Activated naive CD8-positive, alpha-beta T cell treated with anti-CD3 and anti-CD28 coated beads, Interleukin-2, amount 10 ng/mL, durations not matched to agents 7 days and 5 days (primary cell): ENCODE results near the gene FIGNL2. TPM values are rescaled to one million over a fixed set of nuclear protein-coding genes. Genes with fewer than 3 reads are reported as not detected.

Source experiments
- ATAC-seq: fragments of 150-1000 bp; cut with Tn5 transposase; one replicate; pipeline ENCODE4 v1.10.0; 2021; ENCODE audit warnings: low read depth, moderate library complexity
- POLR2A ChIA-PET: fragments of 350-600 bp; sonication (Branson Sonifier 250); formaldehyde crosslinking; loops from one replicate; lab custom pipeline; 2021; ENCODE audit warnings: antibody characterized with exemption; lab: Charles Lee
- DNase-seq: peaks from one replicate; pipeline ENCODE4 v3.0.0; 2021
- H3K27ac Mint-ChIP-seq: one replicate; pipeline ENCODE4 v1.8.0; 2022; ENCODE audit warnings: mild to moderate bottlenecking, mixed read lengths
- H3K27me3 Mint-ChIP-seq: one replicate; pipeline ENCODE4 v1.8.0; 2022; ENCODE audit warnings: mild to moderate bottlenecking, moderate library complexity, mixed read lengths
- H3K36me3 Mint-ChIP-seq: one replicate; pipeline ENCODE4 v1.8.0; 2021; ENCODE audit warnings: mild to moderate bottlenecking, mixed read lengths
- H3K4me1 Mint-ChIP-seq: one replicate; pipeline ENCODE4 v1.8.0; 2021; ENCODE audit warnings: mixed read lengths
- H3K4me3 Mint-ChIP-seq: one replicate; pipeline ENCODE4 v1.8.0; 2022; ENCODE audit warnings: mild to moderate bottlenecking, moderate library complexity, mixed read lengths
- H3K9me3 Mint-ChIP-seq: one replicate; pipeline ENCODE4 v1.8.0; 2021; ENCODE audit warnings: mixed read lengths
- total RNA-seq, 2 experiments: library from RNA; stranded (reverse); gene quantifications; one replicate each; pipeline ENCODE4 v1.2.3, GENCODE V29; 2021

Gene FIGNL2
- total RNA-seq, 2 experiments from 2014 or later = 0.74 to 1.1 TPM

DNA sequence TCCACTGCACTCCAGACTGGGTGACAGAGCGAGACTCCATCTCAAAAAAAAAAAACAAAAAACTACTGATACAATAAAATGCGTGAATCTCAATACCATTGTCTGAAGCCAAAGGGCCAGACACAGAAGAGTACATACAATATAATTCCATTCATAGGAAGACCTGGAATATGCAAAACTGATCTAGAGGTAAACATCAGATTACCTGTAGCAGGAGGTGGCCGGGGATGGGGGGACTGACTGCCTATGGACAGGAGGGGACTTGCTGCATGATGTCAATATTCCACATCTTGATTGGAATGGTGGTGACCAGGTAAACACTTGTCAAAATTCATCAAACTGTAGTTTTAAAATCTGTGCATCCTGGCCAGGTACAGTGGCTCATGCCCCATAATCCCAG is 12.5 kb upstream of the FIGNL2 start:
- ATAC-seq (no peak), DNase-seq (no peak)
- no peaks in the 10 kb centered on the region for H3K9me3 Mint-ChIP-seq
- H3K4me1 Mint-ChIP-seq = peaks cover 5% of the 10 kb centered on the region
- no peaks in the 10 kb centered on the region for H3K36me3 Mint-ChIP-seq
- H3K27me3 Mint-ChIP-seq = peaks cover 57% of the 10 kb centered on the region
- H3K27ac Mint-ChIP-seq = no peak overlapping the region
- H3K4me3 Mint-ChIP-seq = no peak overlapping the region
- POLR2A ChIA-PET = no interaction called here

DNA sequence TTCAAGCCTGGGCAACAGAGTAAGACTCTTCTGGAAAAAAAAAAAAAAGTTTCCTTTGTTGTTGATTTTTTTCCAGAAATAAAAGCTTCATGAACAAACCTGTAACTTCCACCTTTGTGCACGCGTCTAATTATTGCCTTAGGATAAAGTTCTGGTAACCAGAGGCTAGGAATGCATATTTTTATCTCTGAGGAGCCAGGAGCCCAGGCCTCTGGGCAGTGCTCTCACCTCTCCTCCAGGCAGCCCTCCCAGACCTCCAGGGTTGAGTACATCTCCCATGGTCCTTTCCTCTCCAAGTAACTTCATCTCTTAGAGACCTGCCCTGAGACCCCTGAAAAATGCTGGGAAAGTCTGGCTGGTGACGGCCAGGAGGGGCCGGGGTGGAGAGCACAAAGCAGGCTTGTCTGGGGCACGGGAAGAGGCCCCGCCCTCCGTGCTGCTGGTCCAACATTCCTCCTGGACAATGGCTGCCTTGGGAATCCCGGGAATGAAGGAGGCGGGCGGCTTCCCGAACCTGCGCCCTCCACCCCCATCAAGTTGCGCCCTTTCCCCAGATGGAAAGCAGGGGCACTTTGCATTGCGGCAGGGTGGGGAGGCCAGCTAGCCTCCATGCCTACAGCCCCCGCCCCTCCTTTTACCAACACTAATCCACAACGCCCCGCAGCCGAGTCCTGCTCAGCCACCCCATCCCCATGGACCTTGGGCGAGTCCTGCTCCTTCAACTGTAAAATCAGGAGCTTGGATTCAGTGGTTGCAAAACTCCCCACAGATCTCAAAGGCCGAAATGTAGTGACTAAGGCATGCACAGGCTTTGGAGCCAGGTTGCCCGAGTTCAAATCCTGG is 7.3 kb upstream of the FIGNL2 start:
- ATAC-seq = no peak
- Mint-ChIP-seq H3K9me3 (no peaks in the 10 kb centered on the region), H3K4me1 (peaks cover 12% of the 10 kb centered on the region), H3K4me3 (no peak overlapping the region), H3K27me3 (peaks cover 32% of the 10 kb centered on the region), H3K36me3 (no peaks in the 10 kb centered on the region), H3K27ac (no peak overlapping the region)
- no peak for DNase-seq
- POLR2A ChIA-PET = no interaction called here

DNA sequence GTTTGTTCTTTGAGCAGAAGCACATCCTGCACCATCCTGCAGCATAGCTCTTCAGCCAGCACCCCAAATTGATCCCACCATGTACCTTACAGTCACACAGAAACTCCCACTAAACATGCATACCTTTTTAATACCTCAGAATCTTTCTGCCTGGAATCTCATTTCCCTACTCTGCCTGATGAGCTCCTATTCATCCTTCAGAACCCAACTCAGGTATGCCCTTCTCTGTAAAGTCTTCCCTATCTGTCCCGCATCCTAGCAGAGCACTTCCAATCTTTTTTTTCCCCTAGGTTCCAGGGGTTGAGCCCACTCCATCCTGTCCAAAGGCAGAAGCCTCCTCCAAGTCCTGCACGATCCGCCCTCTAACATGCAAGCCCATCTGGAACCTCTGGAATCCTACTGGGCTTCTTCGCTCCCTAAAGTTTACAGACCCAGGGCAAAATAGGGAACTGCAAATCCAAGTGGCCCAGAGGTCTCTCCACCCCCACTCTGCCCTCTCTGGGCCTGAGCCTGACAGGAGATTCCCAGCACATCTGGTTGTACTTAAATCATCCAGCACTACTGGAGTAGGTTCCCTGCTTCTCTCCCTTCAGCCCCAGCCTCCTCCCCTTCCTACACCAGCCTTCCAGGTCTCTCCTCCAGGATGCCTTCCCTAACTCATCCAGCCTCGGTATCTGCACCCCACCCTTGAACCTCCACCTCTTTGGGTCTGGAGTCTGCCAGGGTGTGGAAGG is 4.1 kb upstream of the FIGNL2 start:
- H3K36me3 Mint-ChIP-seq = no peaks in the 10 kb centered on the region
- ATAC-seq (no peak), DNase-seq (no peak)
- POLR2A ChIA-PET = no interaction called here
- no peaks in the 10 kb centered on the region for H3K9me3 Mint-ChIP-seq
- H3K4me3 Mint-ChIP-seq = no peak overlapping the region
- H3K4me1 Mint-ChIP-seq = peaks cover 12% of the 10 kb centered on the region
- H3K27me3 Mint-ChIP-seq = peaks cover 26% of the 10 kb centered on the region
- no peak overlapping the region for H3K27ac Mint-ChIP-seq

DNA sequence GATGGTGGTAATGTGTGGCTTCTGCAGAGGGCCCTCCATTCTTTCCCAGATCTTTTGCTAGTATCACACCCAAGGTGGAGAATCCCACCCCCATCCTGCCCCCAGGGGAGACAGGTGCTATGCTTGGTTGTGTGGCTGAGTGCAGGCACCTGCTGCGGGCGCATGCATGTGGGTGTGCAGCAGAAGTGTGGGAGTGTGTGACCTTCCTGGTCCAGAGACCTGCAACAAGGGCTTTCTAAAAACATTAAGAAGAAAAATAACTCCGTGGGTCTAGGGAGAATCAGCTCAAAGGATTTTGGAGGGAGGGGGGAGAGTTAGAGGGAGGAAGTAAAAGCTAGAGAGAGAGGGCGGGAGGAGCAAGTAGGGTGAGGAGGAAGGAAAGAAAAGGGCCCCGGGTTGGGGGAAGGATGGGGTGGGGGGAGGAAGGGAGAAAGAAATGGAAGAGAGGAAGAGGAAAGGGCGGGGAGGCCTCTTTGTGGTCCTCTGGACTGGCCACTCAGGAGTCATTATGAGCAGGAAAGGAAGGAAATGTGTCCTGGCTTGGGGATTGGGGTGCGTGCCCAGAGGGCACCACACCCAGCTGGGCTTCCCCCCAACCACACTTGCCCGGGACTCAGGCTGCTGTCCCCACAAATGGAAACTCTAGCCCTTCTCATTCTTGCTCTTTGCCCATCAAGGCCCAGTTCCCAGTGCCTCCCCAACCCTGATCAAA is 3.1 kb upstream of the FIGNL2 start:
- POLR2A ChIA-PET = no interaction called here
- ATAC-seq (no peak), DNase-seq (no peak)
- Mint-ChIP-seq H3K4me3 (no peak overlapping the region), H3K36me3 (no peaks in the 10 kb centered on the region), H3K4me1 (peaks cover 14% of the 10 kb centered on the region), H3K27me3 (peaks cover 29% of the 10 kb centered on the region), H3K9me3 (no peaks in the 10 kb centered on the region), H3K27ac (no peak overlapping the region)

GRCh38 chr12:51850965-51851299 is 2.4 kb upstream of the FIGNL2 start:
- POLR2A ChIA-PET = no interaction called here
- H3K27me3 Mint-ChIP-seq = peaks cover 33% of the 10 kb centered on the region
- H3K27ac Mint-ChIP-seq = no peak overlapping the region
- no peak for ATAC-seq
- peaks cover 16% of the 10 kb centered on the region for H3K4me1 Mint-ChIP-seq
- no peak for DNase-seq
- H3K36me3 Mint-ChIP-seq = no peaks in the 10 kb centered on the region
- H3K4me3 Mint-ChIP-seq = no peak overlapping the region
- no peaks in the 10 kb centered on the region for H3K9me3 Mint-ChIP-seq

- H3K27me3 Mint-ChIP-seq = peaks cover 38% of the 10 kb centered on the region
- ATAC-seq = no peak
- H3K4me3 Mint-ChIP-seq = no peak overlapping the region
- no peaks in the 10 kb centered on the region for H3K9me3 Mint-ChIP-seq
- H3K27ac Mint-ChIP-seq = no peak overlapping the region
- H3K36me3 Mint-ChIP-seq = no peaks in the 10 kb centered on the region
- POLR2A ChIA-PET = no interaction called here
- H3K4me1 Mint-ChIP-seq = peaks cover 16% of the 10 kb centered on the region
- no peak for DNase-seq
Measured at GRCh38 chr12:51850081-51850964, 1.8 kb upstream of the FIGNL2 start.

DNA sequence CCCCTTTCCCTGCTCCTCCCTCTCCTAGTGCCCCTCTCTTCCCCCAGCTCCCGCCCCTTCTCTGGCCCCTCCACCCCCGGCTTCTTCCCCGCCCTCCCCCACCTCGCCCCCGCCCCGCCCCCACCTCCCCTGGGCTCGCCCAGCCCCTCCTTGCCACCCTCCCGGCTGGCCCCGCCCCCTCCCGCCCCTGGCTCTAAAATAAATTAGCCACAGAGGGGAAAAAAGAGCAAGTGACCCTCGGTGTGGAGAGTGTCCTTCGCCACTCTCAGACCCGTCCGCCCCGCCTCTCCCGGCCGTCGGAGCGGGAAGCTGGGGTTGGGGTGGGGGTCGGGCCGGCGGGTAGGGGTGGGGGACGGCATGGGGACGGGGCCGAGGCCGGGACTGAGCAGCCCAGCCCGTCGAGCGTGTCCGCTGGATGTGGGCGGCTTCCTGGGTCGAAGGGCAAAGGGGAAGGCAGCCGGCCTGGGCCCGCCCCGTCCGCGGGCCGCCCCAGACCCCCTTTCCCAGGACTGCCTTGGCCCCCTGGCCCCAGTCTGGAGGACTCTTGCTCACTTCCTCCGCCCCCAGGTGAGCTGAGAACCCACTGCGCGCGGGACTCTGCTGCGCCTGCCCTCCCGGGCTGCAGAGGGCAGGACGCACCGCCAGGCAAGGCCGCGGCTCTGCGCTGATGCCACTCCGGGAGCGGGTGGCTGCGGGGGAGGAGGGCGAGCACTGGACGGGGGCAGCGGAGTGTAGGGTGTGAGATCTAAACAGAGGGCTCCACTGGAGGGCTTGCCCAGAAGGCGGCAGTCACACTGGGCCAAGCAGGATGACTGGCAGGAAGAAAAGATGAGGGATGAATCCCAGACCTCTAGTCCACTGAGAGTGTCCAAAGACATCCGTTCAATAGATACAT is 570 bp upstream of the FIGNL2 start:
- ATAC-seq = no peak
- H3K9me3 Mint-ChIP-seq = no peaks in the 10 kb centered on the region
- no peaks in the 10 kb centered on the region for H3K36me3 Mint-ChIP-seq
- H3K27ac Mint-ChIP-seq = no peak overlapping the region
- peaks cover 16% of the 10 kb centered on the region for H3K4me1 Mint-ChIP-seq
- no peak overlapping the region for H3K4me3 Mint-ChIP-seq
- peaks cover 49% of the 10 kb centered on the region for H3K27me3 Mint-ChIP-seq
- DNase-seq = no peak
- POLR2A ChIA-PET = no interaction called here

GRCh38 chr12:51847643-51848325 is 734 bp downstream of the FIGNL2 start:
- no peak for ATAC-seq
- POLR2A ChIA-PET = no interaction called here
- Mint-ChIP-seq H3K36me3 (no peaks in the 10 kb centered on the region), H3K4me1 (peaks cover 16% of the 10 kb centered on the region), H3K9me3 (no peaks in the 10 kb centered on the region), H3K27me3 (peaks cover 50% of the 10 kb centered on the region), H3K27ac (no peak overlapping the region), H3K4me3 (no peak overlapping the region)
- no peak for DNase-seq

GRCh38 chr12:51846911-51847642 is 1.4 kb downstream of the FIGNL2 start:
- no peaks in the 10 kb centered on the region for H3K36me3 Mint-ChIP-seq
- H3K9me3 Mint-ChIP-seq = no peaks in the 10 kb centered on the region
- DNase-seq (peak; percentile 63), ATAC-seq (peak; percentile 43)
- H3K27ac Mint-ChIP-seq = no peak overlapping the region
- H3K4me3 Mint-ChIP-seq = peak overlapping the region; percentile 74
- peaks cover 48% of the 10 kb centered on the region for H3K27me3 Mint-ChIP-seq
- H3K4me1 Mint-ChIP-seq = peaks cover 13% of the 10 kb centered on the region
- POLR2A ChIA-PET = no interaction called here

DNA sequence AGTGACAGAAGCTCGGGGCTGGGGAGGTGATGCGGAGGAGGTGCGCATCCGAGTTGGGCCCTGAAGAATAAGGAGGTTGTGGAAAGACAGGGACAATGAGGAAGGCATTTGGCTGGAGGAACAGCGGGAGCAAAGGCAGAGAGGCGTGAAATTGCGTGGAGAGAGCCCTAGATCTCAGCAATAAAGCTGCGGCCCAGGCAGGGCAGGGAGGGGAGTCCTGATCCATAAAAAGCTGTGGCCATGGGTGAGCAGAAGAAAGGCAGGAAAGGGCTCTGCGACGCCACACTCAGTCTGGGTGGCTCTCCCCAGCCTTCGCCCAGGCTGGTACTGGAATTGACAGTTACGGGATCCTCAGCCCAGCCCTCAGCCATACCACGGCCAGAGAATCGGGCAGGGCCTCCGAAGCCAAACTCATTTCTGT is 2.2 kb downstream of the FIGNL2 start:
- H3K27me3 Mint-ChIP-seq = peaks cover 47% of the 10 kb centered on the region
- DNase-seq (no peak), ATAC-seq (no peak)
- no peaks in the 10 kb centered on the region for H3K36me3 Mint-ChIP-seq
- H3K9me3 Mint-ChIP-seq = no peaks in the 10 kb centered on the region
- H3K27ac Mint-ChIP-seq = no peak overlapping the region
- H3K4me1 Mint-ChIP-seq = peaks cover 7% of the 10 kb centered on the region
- POLR2A ChIA-PET = no interaction called here
- peak overlapping the region; percentile 38 for H3K4me3 Mint-ChIP-seq

- Mint-ChIP-seq H3K4me1 (peaks cover 4% of the 10 kb centered on the region), H3K4me3 (no peak overlapping the region), H3K27me3 (peaks cover 41% of the 10 kb centered on the region), H3K36me3 (no peaks in the 10 kb centered on the region), H3K27ac (no peak overlapping the region), H3K9me3 (no peaks in the 10 kb centered on the region)
- DNase-seq = no peak
- POLR2A ChIA-PET = no interaction called here
- no peak for ATAC-seq
Measured at GRCh38 chr12:51845482-51845881, 3.0 kb downstream of the FIGNL2 start.
